GM19468 (cell line): ENCODE data around the gene FRMPD3.
A peak's percentile ranks its signal among the peaks of the same experiment; 100 is the strongest.

Source experiments
- ATAC-seq: cut with Tn5 transposase; IDR thresholded peaks from one replicate; pipeline ENCODE4 v1.9.1; 2021; ENCODE audit warnings: mild to moderate bottlenecking, moderate library complexity, moderate number of reproducible peaks; ENCODE audit not compliant: unreplicated experiment; ENCODE audit errors: extremely low read depth

Gene FRMPD3

DNA sequence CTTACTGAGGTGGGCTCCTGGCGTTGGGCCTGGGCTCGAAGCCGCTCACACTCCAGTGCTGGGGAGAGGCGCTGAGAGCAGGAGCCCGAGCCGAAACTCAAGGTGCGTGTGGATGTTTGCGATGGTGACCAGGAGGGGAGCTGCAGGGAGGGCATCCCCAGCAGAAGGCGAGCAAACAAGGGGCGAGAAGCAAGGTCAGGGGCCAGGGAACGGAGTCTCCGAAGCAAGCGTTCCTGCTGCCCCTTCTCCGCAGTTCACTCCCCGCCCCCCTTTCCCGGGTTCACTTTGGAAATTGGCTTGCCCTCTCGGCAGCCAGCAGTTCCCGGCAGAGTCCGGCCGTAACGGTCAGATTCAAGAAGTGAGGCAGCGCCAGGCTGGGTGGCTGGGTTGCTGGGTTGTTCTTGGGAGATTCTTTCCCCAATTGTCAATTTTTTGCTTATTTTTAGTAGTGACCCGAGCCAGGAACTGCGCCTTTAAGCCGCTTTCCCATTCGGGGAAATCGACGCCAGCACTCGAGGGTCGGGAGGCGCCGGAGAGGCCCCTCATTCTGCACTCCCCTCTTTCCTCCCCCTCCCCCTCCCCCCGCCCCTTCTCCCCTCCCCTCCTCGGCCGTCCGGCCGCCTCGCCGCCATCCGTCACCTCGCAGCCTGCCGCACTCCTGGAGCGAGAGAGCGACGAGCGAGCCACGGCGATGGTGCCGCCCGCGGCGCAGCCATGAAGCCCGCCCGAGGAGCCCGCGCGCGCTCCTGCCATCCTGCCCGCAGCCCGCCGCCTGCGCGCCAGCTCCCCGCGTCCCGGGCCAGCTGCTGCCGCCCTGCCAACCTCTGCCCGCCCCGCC is at the start of gene FRMPD3:
Gene FRMPD3 (plus strand): TSS at position 655 of the 838 bp plus-strand sequence. CDS start 76,937 bp downstream, outside the sequence.
- no peak for ATAC-seq

- no peak for ATAC-seq
Observed at GRCh38 chrX:107420571-107420970, 28.9 kb upstream of the FRMPD3 start.

- ATAC-seq, result no peak
Observed at GRCh38 chrX:107421337-107421861, 28.1 kb upstream of the FRMPD3 start.

DNA sequence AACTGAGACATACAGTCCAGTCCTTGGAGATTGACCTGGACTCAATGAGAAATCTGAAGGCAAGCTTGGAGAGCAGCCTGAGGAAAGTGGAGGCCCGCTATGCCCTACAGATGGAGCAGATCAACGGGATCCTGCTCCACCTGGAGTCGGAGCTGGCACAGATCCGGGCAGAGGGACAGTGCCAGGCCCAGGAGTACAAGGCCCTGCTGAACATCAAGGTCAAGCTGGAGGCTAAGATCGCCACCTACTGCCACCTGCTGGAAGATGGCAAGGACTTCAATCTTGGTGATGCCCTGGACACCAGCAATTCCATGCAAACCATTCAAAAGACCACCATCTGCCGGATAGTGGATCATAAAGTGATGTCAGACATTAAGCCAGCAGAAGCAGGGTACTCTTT is 20.4 kb upstream of the FRMPD3 start:
- ATAC-seq, result no peak

- ATAC-seq, result no peak
Observed at GRCh38 chrX:107440187-107440586, 9.3 kb upstream of the FRMPD3 start.

- ATAC-seq, result no peak
Observed at GRCh38 chrX:107440692-107441091, 8.8 kb upstream of the FRMPD3 start.

GRCh38 chrX:107442914-107443527 is 6.4 kb upstream of the FRMPD3 start:
- no peak for ATAC-seq

DNA sequence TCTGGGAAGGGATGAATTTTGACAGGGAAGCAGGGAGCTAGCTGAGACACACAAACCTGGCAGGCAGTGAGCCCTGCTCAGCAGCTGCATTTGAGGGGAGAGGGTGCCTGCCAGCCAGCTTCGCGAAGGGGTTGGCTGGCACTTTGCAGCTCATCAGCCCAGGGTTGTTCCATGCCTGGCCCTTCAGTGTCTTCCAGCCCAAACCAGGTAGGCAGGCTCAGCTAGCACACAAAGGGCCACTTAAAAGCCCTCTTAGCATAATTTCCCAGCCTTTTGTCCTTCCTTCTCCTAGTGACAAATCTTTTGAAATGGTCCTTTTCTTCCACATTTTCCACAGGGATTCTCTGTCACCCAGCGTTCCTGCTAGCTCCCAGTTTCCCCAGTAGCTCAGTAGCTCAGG is 4.3 kb upstream of the FRMPD3 start:
- ATAC-seq, result no peak

DNA sequence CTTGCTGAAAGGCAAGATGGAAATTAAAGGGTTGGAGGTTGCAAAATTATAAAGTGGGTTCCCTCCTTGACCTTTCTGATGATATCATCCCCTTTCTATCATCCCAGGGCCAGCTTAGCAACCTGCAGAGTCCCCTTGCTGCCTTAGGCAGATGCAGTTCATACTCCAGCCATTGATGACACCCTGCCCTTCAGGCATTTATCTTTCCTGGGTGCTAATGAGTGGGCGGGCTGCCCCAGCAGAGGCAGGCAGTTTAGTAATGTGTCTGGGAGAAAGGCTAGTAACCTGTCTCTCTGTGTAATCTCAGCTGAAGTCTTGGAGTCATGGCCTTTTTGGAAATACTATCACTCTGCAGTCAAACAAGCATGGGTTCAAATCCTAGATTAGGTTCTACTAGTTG is 3.8 kb upstream of the FRMPD3 start:
- ATAC-seq, result no peak

- no peak for ATAC-seq
Observed at GRCh38 chrX:107447642-107448041, 1.8 kb upstream of the FRMPD3 start.

GRCh38 chrX:107448625-107448997 is 841 bp upstream of the FRMPD3 start:
- no peak for ATAC-seq

DNA sequence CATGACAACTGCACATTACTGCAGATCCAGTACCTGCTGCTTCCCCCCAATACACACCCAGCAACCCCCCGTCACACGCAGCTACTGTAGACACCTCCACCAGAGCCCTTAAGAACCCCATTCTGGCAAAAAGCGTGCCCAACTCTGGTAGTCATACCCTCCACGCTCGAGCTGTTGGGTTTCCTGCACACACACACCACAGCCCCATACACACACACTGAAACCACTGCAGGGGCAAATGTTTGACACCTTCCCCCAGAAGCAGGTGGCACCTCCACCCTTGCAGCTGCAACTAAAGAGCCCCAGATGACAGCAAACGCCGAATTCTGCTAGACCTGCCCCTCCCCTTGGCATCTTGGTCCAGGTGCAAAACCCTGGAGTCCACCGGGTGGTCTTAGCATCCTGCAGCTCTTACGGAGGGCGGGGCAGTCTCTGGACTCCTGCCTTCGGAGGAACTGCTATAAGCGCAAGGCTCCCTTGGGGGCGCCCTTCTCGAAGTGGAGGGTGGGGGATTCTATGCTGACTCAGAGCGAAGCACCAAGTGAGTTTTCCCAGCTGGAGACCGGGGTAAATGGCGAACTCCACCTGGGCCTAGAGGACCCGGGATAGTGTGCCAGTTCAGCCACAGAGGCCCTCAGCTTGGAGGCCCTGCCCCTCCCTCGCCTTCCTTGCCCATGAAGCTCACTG is 1.5 kb downstream of the FRMPD3 start:
- ATAC-seq, result no peak

DNA sequence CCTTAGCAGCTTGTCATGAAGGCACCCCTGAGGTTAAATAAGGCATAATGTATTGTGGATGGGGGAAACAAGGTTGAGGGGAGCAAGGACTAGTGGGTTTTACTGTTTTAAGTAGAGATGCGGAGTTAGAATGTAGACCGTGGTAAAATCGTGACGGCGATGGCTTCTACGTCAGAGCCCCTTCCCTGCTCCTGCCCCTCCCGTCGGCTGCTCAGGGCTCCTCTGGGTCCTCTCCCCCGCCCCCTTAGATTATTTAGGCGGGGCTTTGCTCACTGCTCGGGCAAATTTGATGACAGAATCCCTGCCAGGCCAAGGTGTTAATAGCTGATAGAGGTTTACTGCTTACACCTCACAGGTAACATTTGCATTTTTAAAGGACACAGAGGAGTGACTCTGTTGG is 2.3 kb downstream of the FRMPD3 start:
- ATAC-seq, result no peak

- no peak for ATAC-seq
Observed at GRCh38 chrX:107452581-107452980, 3.1 kb downstream of the FRMPD3 start.

DNA sequence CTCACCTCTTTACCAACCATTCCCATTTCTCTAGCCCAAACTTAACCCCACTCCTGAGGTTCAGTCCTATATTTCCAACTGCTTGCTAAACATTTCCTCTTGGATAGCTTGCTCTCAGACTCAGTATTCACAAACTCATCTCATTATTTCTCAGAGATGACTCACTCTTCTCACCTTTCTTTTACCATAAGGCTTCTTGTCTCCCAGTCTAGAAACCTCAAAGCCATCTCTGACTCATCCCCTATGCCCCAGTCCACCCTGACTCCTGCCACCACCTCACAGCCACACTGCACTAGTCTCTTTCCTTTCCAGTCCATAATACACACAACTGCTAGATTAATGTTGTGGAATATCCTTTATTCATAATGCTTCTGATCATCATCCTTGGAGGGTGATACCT is 4.8 kb downstream of the FRMPD3 start:
- no peak for ATAC-seq

DNA sequence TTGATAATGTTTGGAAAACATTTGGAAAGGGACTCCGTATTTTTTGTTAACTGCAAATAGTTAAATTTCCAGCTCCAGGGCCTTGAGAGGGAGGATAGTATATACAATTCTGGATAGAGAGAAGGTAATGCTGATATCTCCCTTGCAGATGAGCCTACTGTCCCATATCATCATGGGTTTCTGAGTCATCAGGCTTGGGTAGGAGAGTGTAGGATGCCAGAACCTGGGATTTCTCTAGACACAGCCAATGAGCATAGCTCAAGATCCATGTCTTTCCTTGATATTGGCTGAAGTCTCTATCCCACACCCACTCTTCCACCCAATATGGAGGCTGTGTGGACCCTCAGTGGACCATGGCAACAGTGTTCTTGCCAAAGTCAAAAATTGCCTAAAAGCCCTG is 7.8 kb downstream of the FRMPD3 start:
- no peak for ATAC-seq

GRCh38 chrX:107465932-107466620 is 16.6 kb downstream of the FRMPD3 start:
- peak; percentile 36 for ATAC-seq

- ATAC-seq, result no peak
Observed at GRCh38 chrX:107467271-107467670, 17.8 kb downstream of the FRMPD3 start.

DNA sequence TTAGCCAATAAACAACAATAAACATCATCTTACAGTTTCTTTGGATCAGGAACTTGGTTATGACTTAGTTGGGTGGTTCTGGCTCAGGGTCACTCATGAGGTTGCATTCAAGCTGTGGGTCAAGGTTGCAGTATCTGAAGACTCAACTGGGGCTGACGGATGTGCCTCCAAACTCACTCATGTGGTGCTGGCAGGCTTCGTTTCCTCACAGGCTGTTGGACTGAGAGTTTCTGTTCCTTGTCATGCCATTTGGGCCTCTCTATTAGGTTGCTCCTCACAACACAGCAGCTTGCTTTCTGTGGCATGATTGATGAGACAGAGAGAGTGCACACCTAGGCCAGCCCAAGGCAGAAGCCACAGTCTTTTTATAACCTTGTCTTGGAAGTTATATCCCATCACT is 20.7 kb downstream of the FRMPD3 start:
- ATAC-seq, result no peak

DNA sequence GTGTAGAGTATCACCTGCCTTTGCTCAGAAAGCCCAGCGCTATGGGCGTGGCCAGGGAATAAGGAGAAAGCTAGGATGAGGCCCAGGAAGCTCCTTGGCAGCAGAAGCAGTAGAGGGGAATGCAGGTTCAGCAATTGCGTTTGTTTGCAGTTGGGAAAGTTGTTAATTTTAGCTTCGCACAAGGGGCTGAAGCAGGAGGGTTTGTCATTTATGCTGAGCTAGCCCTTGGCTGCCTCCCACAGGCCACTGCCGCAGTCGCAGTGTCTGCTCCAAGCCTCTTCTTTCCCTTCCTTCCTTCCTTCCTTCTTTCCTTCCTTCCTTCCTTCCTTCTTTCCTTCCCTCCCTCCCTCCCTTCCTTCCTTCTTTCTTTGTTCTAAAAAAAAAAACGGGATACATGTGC is 21.5 kb downstream of the FRMPD3 start:
- ATAC-seq, result no peak
